ENCODE data around the gene KCNK10. TPM values are rescaled to one million over a fixed set of nuclear protein-coding genes. Genes with fewer than 3 reads are reported as not detected.

KCNK10 gene
- total RNA-seq, 6 donors from 2014 or later: 0.13 to 0.30 TPM; not detected in 4

DNA sequence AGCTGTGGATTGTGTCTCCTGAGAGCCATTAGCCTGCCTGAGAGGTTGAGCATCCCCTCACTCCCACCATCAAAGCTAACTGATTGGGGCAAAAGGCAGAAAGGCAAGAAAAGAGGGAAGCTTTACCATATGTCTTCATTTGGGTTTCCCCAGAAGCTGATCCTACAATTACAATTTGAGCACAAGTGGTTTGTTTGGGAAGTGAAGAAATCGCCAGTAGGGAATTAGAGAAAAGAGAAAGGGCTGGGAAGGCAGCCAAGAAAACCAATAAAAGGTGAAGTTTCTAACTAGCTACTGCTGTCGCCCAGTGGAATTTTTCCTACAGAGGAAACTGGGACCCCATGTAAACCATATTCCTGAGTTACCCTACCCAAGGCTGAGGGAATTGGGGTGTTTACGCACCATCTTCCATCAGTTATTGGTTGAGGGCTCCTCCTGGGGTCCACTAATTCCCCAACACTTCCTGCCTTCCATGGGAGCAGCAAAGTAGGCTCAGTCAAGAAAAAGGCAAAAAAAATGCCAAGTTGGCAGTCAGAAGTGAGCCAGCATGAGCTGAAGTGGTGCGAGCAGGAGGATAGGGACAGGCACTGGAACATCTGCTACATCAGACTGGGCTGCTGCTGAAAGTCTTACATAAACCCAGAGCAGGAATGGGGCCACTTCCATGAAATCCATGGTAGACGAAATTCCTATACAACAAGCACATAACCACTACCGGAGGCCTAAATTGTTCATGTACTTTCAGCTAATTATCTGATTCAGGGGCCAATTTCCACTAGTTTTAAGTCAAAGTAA lies 17.3 kb downstream of the KCNK10 start:
- Histone ChIP-seq H3K36me3 (no peaks in the 10 kb centered on the region), H3K27me3 (no peaks in the 10 kb centered on the region), H3K4me3 (no peak overlapping the region), H3K9me3 (no peaks in the 10 kb centered on the region), H3K27ac (no peak overlapping the region), H3K4me1 (no peaks in the 10 kb centered on the region)
- ATAC-seq (ENCODE audit: low FRiP score in 2 of 2) (no peak), DNase-seq (no peak)
- 75% methylated on average over 6 of the region's 6 CpGs for WGBS, 2 donors
- TF ChIP-seq POLR2AphosphoS5 (IDR thresholded peaks at IDR 0.05) (no peak), EP300 (IDR thresholded peaks at IDR 0.05) (no peak), POLR2A (IDR thresholded peaks at IDR 0.05) (no peak)
- TF ChIP-seq, protein P1, sequence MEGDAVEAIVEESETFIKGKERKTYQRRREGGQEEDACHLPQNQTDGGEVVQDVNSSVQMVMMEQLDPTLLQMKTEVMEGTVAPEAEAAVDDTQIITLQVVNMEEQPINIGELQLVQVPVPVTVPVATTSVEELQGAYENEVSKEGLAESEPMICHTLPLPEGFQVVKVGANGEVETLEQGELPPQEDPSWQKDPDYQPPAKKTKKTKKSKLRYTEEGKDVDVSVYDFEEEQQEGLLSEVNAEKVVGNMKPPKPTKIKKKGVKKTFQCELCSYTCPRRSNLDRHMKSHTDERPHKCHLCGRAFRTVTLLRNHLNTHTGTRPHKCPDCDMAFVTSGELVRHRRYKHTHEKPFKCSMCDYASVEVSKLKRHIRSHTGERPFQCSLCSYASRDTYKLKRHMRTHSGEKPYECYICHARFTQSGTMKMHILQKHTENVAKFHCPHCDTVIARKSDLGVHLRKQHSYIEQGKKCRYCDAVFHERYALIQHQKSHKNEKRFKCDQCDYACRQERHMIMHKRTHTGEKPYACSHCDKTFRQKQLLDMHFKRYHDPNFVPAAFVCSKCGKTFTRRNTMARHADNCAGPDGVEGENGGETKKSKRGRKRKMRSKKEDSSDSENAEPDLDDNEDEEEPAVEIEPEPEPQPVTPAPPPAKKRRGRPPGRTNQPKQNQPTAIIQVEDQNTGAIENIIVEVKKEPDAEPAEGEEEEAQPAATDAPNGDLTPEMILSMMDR (IDR thresholded peaks at IDR 0.05): no peak

DNA sequence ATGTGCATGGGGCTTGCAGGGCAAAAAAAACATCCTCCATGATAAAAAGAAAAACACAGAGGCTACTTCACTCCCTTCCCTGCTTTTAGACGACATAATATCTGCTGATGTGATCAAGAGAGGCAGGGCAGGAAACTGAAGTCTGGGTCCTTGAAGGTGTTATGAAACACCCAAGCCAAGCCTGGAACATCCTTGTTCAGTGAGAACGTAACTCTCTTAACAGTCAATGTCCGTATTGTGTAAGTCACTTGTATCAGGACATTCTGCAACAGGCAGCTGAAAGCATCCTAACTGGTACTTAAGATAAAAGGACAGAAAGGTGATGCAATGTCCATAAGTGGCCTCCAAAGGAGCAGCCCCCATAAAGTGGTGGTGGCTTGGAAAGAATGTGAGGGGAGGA lies 20.0 kb downstream of the KCNK10 start:
- H3K4me1 ChIP-seq: no peaks in the 10 kb centered on the region
- no peak for DNase-seq
- no peaks in the 10 kb centered on the region for H3K36me3 ChIP-seq
- H3K27ac ChIP-seq: no peak overlapping the region
- ATAC-seq (ENCODE audit: low FRiP score in 2 of 2): no peak
- WGBS, 2 donors: 50 to 63% methylated on average over 3 of the region's 3 CpGs
- TF ChIP-seq POLR2A (IDR thresholded peaks at IDR 0.05) (no peak), EP300 (IDR thresholded peaks at IDR 0.05) (no peak), POLR2AphosphoS5 (IDR thresholded peaks at IDR 0.05) (no peak)
- TF ChIP-seq, protein P1 (IDR thresholded peaks at IDR 0.05): no peak
- no peak overlapping the region for H3K4me3 ChIP-seq
- no peaks in the 10 kb centered on the region for H3K27me3 ChIP-seq
- H3K9me3 ChIP-seq: no peaks in the 10 kb centered on the region

DNA sequence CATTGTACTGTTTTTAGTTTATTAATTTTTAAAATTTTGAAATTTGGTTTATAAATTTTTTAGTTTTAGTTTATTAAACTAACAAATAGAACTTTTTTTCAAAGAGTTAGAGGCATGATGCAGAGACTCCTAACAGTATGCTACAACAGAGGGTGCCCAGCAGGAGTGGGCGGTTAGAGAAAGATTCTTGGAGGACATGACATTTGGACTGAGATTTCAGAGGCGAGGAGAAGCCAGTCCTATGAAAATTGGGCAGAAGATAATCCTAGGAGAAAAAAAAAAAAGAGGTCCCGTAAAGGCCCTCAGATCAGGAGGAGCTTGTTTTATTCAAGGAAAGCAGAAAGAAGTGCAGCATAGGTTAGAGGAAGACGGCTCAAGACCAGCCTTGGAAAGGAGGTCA lies 21.7 kb downstream of the KCNK10 start:
- Histone ChIP-seq H3K4me3 (no peak overlapping the region), H3K27me3 (no peaks in the 10 kb centered on the region), H3K27ac (no peak overlapping the region), H3K36me3 (no peaks in the 10 kb centered on the region), H3K4me1 (no peaks in the 10 kb centered on the region), H3K9me3 (no peaks in the 10 kb centered on the region)
- DNase-seq: no peak
- 86 to 89% methylated on average over 4 of the region's 4 CpGs for WGBS, 2 donors
- ATAC-seq (ENCODE audit: low FRiP score in 2 of 2): no peak
- no peak for TF ChIP-seq POLR2AphosphoS5 (IDR thresholded peaks at IDR 0.05)
- TF ChIP-seq EP300 (IDR thresholded peaks at IDR 0.05): no peak
- TF ChIP-seq POLR2A (IDR thresholded peaks at IDR 0.05): no peak
- TF ChIP-seq, protein P1 (IDR thresholded peaks at IDR 0.05): no peak

GRCh38 chr14:88300817-88301216 lies 22.3 kb downstream of the KCNK10 start:
- H3K27ac ChIP-seq: no peak overlapping the region
- no peak for ATAC-seq (ENCODE audit: low FRiP score in 2 of 2)
- no peak overlapping the region for H3K4me3 ChIP-seq
- no peaks in the 10 kb centered on the region for H3K4me1 ChIP-seq
- DNase-seq: no peak
- H3K36me3 ChIP-seq: no peaks in the 10 kb centered on the region
- 80 to 81% methylated on average over 3 of the region's 3 CpGs for WGBS, 2 donors
- H3K9me3 ChIP-seq: no peaks in the 10 kb centered on the region
- H3K27me3 ChIP-seq: no peaks in the 10 kb centered on the region
- TF ChIP-seq EP300 (IDR thresholded peaks at IDR 0.05) (no peak), POLR2A (IDR thresholded peaks at IDR 0.05) (no peak), POLR2AphosphoS5 (IDR thresholded peaks at IDR 0.05) (no peak)
- TF ChIP-seq, protein P1 (IDR thresholded peaks at IDR 0.05): no peak
